Measurements from ENCODE around the gene HOXB7.

HOXB7 gene

GRCh38 chr17:48611213-48611612 lies 396 bp upstream of the HOXB7 start:
- peaks cover 28% of the 10 kb centered on the region; the same call in 1 of the 2 replicates for H3K27me3 ChIP-seq (ENCODE audit: insufficient read depth, low read depth)
- peaks cover 17% of the 10 kb centered on the region for H3K4me1 ChIP-seq (ENCODE audit: low read depth, poor library complexity, severe bottlenecking)
- H3K9ac ChIP-seq, result peak overlapping the region; percentile 88
- H3K4me3 ChIP-seq (IDR thresholded peaks at IDR 0.05; ENCODE audit: insufficient read depth, low read depth, low read length), result no peak overlapping the region
- peak overlapping the region; percentile 92 for H3K4me2 ChIP-seq
- peak overlapping the region; percentile 96 for H2AFZ ChIP-seq (ENCODE audit: low read depth)
- no peaks in the 10 kb centered on the region for H3K36me3 ChIP-seq (ENCODE audit: insufficient read depth)
- H3K79me2 ChIP-seq (ENCODE audit: insufficient read depth, low read depth), result no peaks in the 10 kb centered on the region
- H4K20me1 ChIP-seq (ENCODE audit: insufficient read depth), result no peaks in the 10 kb centered on the region
- TF ChIP-seq, protein P1, sequence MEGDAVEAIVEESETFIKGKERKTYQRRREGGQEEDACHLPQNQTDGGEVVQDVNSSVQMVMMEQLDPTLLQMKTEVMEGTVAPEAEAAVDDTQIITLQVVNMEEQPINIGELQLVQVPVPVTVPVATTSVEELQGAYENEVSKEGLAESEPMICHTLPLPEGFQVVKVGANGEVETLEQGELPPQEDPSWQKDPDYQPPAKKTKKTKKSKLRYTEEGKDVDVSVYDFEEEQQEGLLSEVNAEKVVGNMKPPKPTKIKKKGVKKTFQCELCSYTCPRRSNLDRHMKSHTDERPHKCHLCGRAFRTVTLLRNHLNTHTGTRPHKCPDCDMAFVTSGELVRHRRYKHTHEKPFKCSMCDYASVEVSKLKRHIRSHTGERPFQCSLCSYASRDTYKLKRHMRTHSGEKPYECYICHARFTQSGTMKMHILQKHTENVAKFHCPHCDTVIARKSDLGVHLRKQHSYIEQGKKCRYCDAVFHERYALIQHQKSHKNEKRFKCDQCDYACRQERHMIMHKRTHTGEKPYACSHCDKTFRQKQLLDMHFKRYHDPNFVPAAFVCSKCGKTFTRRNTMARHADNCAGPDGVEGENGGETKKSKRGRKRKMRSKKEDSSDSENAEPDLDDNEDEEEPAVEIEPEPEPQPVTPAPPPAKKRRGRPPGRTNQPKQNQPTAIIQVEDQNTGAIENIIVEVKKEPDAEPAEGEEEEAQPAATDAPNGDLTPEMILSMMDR (conservative IDR thresholded peaks at IDR 0.05; ENCODE audit: low read depth, low read length), result no peak
- H3K27ac ChIP-seq, result peak overlapping the region; percentile 74

DNA sequence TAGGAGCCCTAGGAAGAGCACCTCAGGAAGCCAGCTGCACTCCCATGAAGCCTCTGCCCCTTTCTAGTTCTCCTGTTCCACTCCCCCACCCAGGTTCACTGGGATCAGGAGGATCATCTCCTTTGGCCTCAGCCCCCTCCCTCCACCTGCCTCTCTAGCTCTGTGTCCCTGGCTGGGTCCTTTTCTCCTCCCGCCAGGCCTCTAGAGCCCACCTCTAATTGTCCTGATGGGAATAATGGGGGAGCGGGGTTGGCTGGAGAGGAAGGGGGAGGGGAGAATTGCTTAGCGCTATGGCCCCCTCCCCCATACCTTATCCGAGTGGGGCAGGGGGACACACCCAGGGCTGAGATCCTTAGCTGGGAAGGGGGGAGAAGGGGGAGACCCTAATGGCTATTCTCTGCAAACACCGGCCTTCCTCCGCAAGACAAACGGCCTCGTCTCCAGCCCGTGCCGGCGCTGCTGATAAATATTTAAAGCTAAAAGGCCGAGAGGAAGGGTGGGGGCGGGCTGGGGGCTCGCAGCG lies 997 bp downstream of the HOXB7 start:
- H3K4me1 ChIP-seq (ENCODE audit: low read depth, poor library complexity, severe bottlenecking), result peaks cover 17% of the 10 kb centered on the region
- no peaks in the 10 kb centered on the region for H3K79me2 ChIP-seq (ENCODE audit: insufficient read depth, low read depth)
- H3K4me3 ChIP-seq (IDR thresholded peaks at IDR 0.05; ENCODE audit: insufficient read depth, low read depth, low read length), result no peak overlapping the region
- peak overlapping the region; percentile 96 for H2AFZ ChIP-seq (ENCODE audit: low read depth)
- TF ChIP-seq, protein P1 (conservative IDR thresholded peaks at IDR 0.05; ENCODE audit: low read depth, low read length), result no peak
- H3K9ac ChIP-seq, result peak overlapping the region; percentile 88
- H3K36me3 ChIP-seq (ENCODE audit: insufficient read depth), result no peaks in the 10 kb centered on the region
- peak overlapping the region; percentile 74 for H3K27ac ChIP-seq
- peaks cover 17% of the 10 kb centered on the region; the same call in 1 of the 2 replicates for H3K27me3 ChIP-seq (ENCODE audit: insufficient read depth, low read depth)
- peak overlapping the region; percentile 92 for H3K4me2 ChIP-seq
- H4K20me1 ChIP-seq (ENCODE audit: insufficient read depth), result no peaks in the 10 kb centered on the region

DNA sequence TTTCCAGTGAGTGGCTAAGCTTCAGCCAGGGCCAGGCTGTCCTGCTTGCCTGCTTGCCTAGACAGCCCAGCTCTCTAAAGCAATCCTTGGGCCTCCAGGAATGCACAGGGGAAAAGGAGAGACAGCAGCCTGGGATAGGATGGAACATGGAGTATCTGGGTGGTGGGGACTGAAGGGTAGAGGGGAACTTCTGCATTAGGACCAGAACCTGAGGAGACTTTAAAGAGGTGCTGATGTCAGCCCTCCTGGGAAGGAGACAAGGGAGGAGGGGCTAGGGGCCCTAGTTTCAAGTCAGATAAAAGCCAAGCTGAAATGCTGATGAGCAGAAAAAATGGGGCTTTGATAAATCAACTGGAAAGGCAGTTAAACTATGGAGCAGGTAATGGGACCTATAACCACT lies 1.8 kb downstream of the HOXB7 start:
- Histone ChIP-seq H3K27me3 (ENCODE audit: insufficient read depth, low read depth) (peaks cover 17% of the 10 kb centered on the region), H2AFZ (ENCODE audit: low read depth) (peak overlapping the region; percentile 96; the same call in 1 of the 2 replicates), H3K79me2 (ENCODE audit: insufficient read depth, low read depth) (no peaks in the 10 kb centered on the region), H3K27ac (peak overlapping the region; percentile 74; the same call in 1 of the 2 replicates), H3K4me1 (ENCODE audit: low read depth, poor library complexity, severe bottlenecking) (peaks cover 17% of the 10 kb centered on the region), H3K4me2 (peak overlapping the region; percentile 92), H3K36me3 (ENCODE audit: insufficient read depth) (no peaks in the 10 kb centered on the region), H3K4me3 (IDR thresholded peaks at IDR 0.05; ENCODE audit: insufficient read depth, low read depth, low read length) (no peak overlapping the region), H4K20me1 (ENCODE audit: insufficient read depth) (no peaks in the 10 kb centered on the region), H3K9ac (no peak overlapping the region)
- TF ChIP-seq, protein P1 (conservative IDR thresholded peaks at IDR 0.05; ENCODE audit: low read depth, low read length), result no peak

DNA sequence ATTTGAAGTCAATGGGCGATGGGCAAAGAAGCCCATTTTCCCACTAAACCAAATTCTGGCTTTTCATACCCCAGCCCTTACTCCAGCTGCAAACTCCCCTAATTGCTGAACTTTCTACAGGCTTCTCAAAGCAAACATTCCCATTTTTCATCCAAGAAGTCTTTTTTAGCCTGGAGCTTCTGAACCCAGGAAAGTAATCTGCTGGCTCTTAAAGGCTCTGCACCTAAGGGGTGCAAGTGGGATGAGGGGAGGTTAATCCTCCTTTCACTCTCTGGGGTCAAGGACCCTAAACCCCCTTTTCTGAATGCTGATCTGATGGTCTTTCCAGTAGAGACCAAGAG lies 2.4 kb downstream of the HOXB7 start:
- Histone ChIP-seq H3K27ac (no peak overlapping the region), H3K4me3 (IDR thresholded peaks at IDR 0.05; ENCODE audit: insufficient read depth, low read depth, low read length) (no peak overlapping the region), H4K20me1 (ENCODE audit: insufficient read depth) (no peaks in the 10 kb centered on the region), H3K79me2 (ENCODE audit: insufficient read depth, low read depth) (no peaks in the 10 kb centered on the region), H3K4me2 (peak overlapping the region; percentile 92; the same call in 1 of the 2 replicates), H3K27me3 (ENCODE audit: insufficient read depth, low read depth) (peaks cover 18% of the 10 kb centered on the region), H2AFZ (ENCODE audit: low read depth) (no peak overlapping the region), H3K36me3 (ENCODE audit: insufficient read depth) (no peaks in the 10 kb centered on the region), H3K9ac (no peak overlapping the region), H3K4me1 (ENCODE audit: low read depth, poor library complexity, severe bottlenecking) (peaks cover 19% of the 10 kb centered on the region)
- TF ChIP-seq, protein P1 (conservative IDR thresholded peaks at IDR 0.05; ENCODE audit: low read depth, low read length), result no peak
